Thoracic aorta (tissue), 2 donors: Measurements from ENCODE around the gene RAB7A. TPM values are rescaled to one million over a fixed set of nuclear protein-coding genes. Genes with fewer than 3 reads are reported as not detected.

ENCODE experiments used
- ATAC-seq: fragments of 150-250 bp; one replicate; pipeline ENCODE4 v1.8.0; 2017; ENCODE audit warnings: low read depth; ENCODE audit not compliant: insufficient number of reproducible peaks, low FRiP score
- DNase-seq: peaks from one replicate; pipeline ENCODE4 v3.0.0-alpha.2; 2020; ENCODE audit warnings: low spot score
- H3K27ac ChIP-seq, 2 donors: fragments of 200-600 bp; sonication (generic); 1 replicate in 1 of 2; 2 replicates in 1 of 2; pipeline ENCODE4 v1.5.1; 2016; ENCODE audit warnings: mild to moderate bottlenecking in 2 of 2, moderate library complexity in 2 of 2
- H3K27me3 ChIP-seq: fragments of 200-600 bp; sonication (generic); replicated peaks from 2 replicates; pipeline ENCODE4 v1.6.0; 2016; ENCODE audit warnings: mild to moderate bottlenecking; ENCODE audit not compliant: insufficient read depth
- H3K36me3 ChIP-seq: fragments of 200-600 bp; sonication (generic); one replicate; pipeline ENCODE4 v1.5.1; 2016
- H3K4me1 ChIP-seq, 2 donors: fragments of 200-600 bp; sonication (generic); 1 replicate in 1 of 2; 2 replicates in 1 of 2; pipeline versions ENCODE4 v1.5.1 to v1.6.0; 2016; ENCODE audit warnings: low read depth in 2 of 2, mild to moderate bottlenecking in 1 of 2; ENCODE audit not compliant: control insufficient read depth in 1 of 2
- H3K4me3 ChIP-seq: fragments of 200-600 bp; sonication (generic); 2 replicates; pipeline ENCODE4 v1.5.1; 2016; ENCODE audit warnings: mild to moderate bottlenecking
- H3K9me3 ChIP-seq: fragments of 200-600 bp; sonication (generic); 2 replicates; pipeline ENCODE4 v1.5.1; 2016
- CTCF ChIP-seq: fragments of 200-600 bp; sonication (generic); IDR thresholded peaks from one replicate; pipeline ENCODE4 v1.5.1; 2019; ENCODE audit warnings: antibody characterized with exemption
- total RNA-seq, 2 donors: library from RNA; depleted of rRNA; stranded (reverse); fragments of >200 nt; gene quantifications; one replicate each; pipeline versions ENCODE4 v1.1.0 to v1.2.3, GENCODE V29; 2016

Gene RAB7A
- total RNA-seq, 2 donors from 2014 or later: 73.1 to 108 TPM

GRCh38 chr3:128794067-128794768 is 68.2 kb downstream of the RAB7A start:
- H3K4me1 ChIP-seq: peaks cover 3 to 43% of the 10 kb centered on the region in 2 donors
- H3K9me3 ChIP-seq: no peaks in the 10 kb centered on the region
- ATAC-seq (no peak), DNase-seq (no peak)
- no peaks in the 10 kb centered on the region for H3K27me3 ChIP-seq
- H3K4me3 ChIP-seq: no peak overlapping the region
- peaks cover 7% of the 10 kb centered on the region for H3K36me3 ChIP-seq
- no peak for TF ChIP-seq CTCF
- no peak overlapping the region for H3K27ac ChIP-seq

GRCh38 chr3:128794770-128795649 is 69.0 kb downstream of the RAB7A start:
- Histone ChIP-seq H3K36me3 (peaks cover 7% of the 10 kb centered on the region), H3K27ac (no peak overlapping the region), H3K4me1 (peaks cover 3 to 39% of the 10 kb centered on the region in 2 donors), H3K27me3 (no peaks in the 10 kb centered on the region), H3K9me3 (no peaks in the 10 kb centered on the region), H3K4me3 (no peak overlapping the region)
- peak; percentile 82 for ATAC-seq
- peak; percentile 73 for TF ChIP-seq CTCF
- no peak for DNase-seq

- ATAC-seq (no peak), DNase-seq (no peak)
- no peak for TF ChIP-seq CTCF
- Histone ChIP-seq H3K27me3 (no peaks in the 10 kb centered on the region), H3K4me1 (peaks cover 13 to 44% of the 10 kb centered on the region in 2 donors), H3K9me3 (no peaks in the 10 kb centered on the region), H3K4me3 (no peak overlapping the region), H3K36me3 (peaks cover 7% of the 10 kb centered on the region), H3K27ac (no peak overlapping the region)
Measured at GRCh38 chr3:128799653-128800052, 73.7 kb downstream of the RAB7A start.

- Histone ChIP-seq H3K4me1 (peaks cover 15 to 36% of the 10 kb centered on the region in 2 donors), H3K27me3 (no peaks in the 10 kb centered on the region), H3K9me3 (no peaks in the 10 kb centered on the region), H3K36me3 (peaks cover 7% of the 10 kb centered on the region), H3K27ac (peak overlapping the region in 1 of 2 donors; percentile 38), H3K4me3 (no peak overlapping the region)
- TF ChIP-seq CTCF: no peak
- DNase-seq (no peak), ATAC-seq (no peak)
Measured at GRCh38 chr3:128800241-128801187, 74.5 kb downstream of the RAB7A start.
